GM13976 (cell line): ENCODE data around the gene PACRG.

Source experiments
- DNase-seq: peaks from one replicate; pipeline ENCODE4 v3.0.0; 2012; ENCODE audit warnings: low spot score
- in situ Hi-C: fragments of 300-500 bp; cut with MboI; formaldehyde crosslinking; loops from one replicate; pipeline ENCODE4 v1.12.0; 2022; ENCODE audit warnings: low sequenced_read_pairs, mixed read lengths, inconsistent platforms; ENCODE audit not compliant: unreplicated experiment
- TF ChIP-seq, protein P1 (sequence below): IDR thresholded peaks from 2 replicates; pipeline ENCODE4 v1.5.1; 2012; ENCODE audit warnings: borderline replicate concordance, mild to moderate bottlenecking; ENCODE audit not compliant: insufficient read depth; ENCODE audit errors: extremely low read depth, missing control alignments, control extremely low read depth

PACRG gene

DNA sequence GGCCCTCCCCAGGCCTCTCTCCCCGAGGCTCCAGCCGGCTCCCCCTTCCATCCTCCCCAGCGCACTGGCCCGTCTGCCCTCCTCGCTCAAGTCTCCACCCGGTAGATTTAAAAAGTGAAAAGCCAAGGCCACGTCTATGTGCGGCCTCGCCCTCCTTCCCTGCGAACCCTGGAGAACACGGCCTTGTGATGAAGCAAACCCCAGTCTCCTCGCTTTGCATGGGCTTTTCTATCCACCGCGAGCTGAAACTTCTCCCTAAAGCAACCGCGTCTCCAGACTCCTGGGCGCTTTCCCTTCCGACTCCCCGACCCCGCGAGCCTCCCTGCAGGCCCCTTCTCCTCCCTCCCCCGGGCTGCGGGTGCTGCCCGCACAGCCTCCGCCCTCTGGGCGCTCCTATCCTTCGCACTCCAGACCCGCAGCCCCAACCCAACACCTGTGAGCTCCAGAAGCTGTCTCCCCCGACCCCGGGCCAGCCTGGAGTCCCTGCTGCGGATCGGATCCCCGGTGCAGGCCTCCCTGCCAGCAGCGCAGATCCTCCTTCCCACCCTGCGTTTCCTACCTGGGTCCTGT, 421.6 kb downstream of the PACRG start:
- no peak for DNase-seq
- in situ Hi-C loops = no loop called here
- TF ChIP-seq, protein P1, sequence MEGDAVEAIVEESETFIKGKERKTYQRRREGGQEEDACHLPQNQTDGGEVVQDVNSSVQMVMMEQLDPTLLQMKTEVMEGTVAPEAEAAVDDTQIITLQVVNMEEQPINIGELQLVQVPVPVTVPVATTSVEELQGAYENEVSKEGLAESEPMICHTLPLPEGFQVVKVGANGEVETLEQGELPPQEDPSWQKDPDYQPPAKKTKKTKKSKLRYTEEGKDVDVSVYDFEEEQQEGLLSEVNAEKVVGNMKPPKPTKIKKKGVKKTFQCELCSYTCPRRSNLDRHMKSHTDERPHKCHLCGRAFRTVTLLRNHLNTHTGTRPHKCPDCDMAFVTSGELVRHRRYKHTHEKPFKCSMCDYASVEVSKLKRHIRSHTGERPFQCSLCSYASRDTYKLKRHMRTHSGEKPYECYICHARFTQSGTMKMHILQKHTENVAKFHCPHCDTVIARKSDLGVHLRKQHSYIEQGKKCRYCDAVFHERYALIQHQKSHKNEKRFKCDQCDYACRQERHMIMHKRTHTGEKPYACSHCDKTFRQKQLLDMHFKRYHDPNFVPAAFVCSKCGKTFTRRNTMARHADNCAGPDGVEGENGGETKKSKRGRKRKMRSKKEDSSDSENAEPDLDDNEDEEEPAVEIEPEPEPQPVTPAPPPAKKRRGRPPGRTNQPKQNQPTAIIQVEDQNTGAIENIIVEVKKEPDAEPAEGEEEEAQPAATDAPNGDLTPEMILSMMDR = no peak

- TF ChIP-seq, protein P1 = no peak
- in situ Hi-C loops = no loop called here
- DNase-seq = no peak
Observed at GRCh38 chr6:163151212-163151611, 423.4 kb downstream of the PACRG start.

DNA sequence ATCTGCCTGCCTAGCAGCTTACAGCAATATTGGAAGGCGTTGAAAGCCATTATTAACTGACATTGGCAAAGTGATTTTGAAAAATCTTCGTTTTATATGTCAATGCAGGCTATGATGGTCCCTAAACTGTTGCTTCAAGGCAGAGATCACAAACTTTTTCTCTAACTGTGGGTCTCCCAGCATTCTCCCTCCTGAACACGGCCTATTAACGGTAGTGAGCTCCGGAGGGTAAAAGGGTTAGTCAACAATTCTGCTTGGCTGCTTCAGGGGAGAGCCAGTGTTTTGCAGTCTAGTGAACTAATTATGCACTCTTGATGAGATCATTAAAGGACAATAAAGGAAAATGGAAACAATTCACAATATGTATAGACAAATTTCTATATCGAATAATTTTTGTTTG, 424.9 kb downstream of the PACRG start:
- no peak for DNase-seq
- TF ChIP-seq, protein P1 = no peak
- in situ Hi-C loops = no loop called here

GRCh38 chr6:163159110-163159509, 431.3 kb downstream of the PACRG start:
- no peak for DNase-seq
- in situ Hi-C loops = no loop called here
- TF ChIP-seq, protein P1 = no peak

- no peak for DNase-seq
- TF ChIP-seq, protein P1 = no peak
- in situ Hi-C loops = no loop called here
Observed at GRCh38 chr6:163159689-163160088, 431.9 kb downstream of the PACRG start.

GRCh38 chr6:163162007-163162873, 434.5 kb downstream of the PACRG start:
- in situ Hi-C loops = no loop called here
- DNase-seq = no peak

More at GRCh38 chr6:163162007-163162873, 434.5 kb downstream of the PACRG start:
- TF ChIP-seq, protein P1 = no peak
